Activated CD4-positive, alpha-beta T cell treated with anti-CD3 and anti-CD28 coated beads, Interleukin-2, amount 50 U/mL, for 24 hours (primary cell): ENCODE measurements around the gene CSK.
"Not testable (repeated sequence)": the region's sequence is repeated elsewhere in the genome, so short reads cannot be mapped to it uniquely, and the experiment has no call there.

Experiments used
- DNase-seq, 2 donors: peaks; one replicate each; pipeline ENCODE4 v3.0.0-alpha.2; 2020; ENCODE audit warnings: low read depth in 1 of 2, low spot score in 1 of 2

The CSK gene

DNA sequence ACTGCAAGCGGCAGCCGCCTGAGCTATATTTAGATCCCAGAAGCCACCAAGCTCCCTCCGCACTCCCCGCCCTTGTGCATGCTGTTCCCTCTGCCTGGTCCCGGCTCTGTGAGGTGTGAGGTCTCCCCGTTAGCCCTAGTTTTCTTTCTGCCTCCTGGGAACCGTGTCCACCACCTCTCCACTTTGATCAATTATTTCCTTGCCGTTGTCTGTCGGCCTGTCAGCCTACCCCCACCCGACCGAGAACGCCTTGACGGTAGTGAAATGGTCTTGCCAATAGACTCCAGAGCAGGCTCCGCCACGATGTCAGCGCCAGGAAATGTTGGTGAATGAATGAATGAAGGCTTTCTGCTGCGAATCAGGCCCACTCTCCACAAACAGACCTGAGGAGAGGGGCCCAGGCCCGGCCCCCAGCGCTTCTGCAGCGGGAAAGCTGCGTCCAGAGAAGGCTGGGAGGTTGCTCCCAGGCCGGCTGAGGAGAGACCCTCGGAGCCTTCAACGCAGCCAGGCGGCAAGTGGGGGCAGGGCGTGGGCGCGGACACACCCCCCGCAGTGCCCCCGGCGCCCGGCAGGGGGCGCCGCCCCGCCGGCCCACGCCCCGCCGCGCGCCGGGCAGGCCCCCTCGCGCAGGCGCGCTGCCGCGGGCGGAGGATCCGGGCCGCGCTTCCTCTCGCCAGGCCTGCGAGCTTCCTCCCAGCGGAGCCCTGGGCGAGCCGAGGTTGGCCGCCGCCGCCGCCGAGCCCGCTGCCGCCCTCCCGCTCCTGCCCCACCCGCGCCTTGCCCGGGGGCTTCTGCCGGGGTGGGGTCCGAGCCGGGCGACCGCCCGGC, at the start of gene CSK:
TSS of gene CSK (plus strand) at position 650 of the 828 bp plus-strand sequence. CDS start 16,218 bp downstream, outside the sequence.
- DNase-seq, result no peak

DNA sequence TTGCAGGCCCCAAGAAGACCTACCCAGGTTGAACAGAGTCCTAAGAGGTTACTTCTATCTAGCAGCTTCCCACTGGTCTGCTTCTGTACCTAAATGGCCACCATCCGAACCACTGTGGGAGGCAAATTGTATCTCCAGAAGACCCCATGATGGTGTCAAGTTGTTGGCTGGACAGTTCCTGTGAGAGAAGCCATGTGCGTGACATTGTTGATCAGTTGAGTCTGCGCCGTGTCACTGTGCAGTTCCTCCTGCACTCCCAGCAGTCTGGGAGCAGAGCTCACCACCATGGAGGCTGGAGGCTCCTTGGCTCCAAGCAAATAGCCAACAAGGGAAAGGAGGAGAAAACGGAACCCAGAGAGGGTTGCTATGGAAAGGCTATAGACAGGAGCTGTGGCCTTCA, 49.0 kb upstream of the CSK start:
- DNase-seq, result no peak

DNA sequence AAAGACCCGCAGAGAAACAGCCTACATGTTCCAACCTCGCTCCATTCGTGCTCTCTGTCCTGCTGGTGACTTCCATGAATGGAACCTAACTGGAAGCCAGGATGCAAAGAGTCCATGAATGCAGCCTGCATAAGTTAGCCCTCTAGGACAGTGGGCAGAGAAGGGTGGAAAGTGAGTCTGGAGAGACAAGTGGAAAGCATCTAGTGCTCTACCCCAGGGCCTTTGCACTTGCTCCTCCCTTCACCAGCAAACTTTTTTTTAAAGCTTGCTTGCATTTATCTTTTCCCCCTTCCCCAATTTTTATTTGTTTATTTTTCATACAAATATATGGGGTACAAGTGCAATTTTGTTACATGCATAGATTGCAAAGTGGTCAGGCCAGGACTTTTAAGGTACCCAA, 48.6 kb upstream of the CSK start:
- no peak for DNase-seq

GRCh38 chr15:74735305-74735704, 46.6 kb upstream of the CSK start:
- no peak for DNase-seq

DNA sequence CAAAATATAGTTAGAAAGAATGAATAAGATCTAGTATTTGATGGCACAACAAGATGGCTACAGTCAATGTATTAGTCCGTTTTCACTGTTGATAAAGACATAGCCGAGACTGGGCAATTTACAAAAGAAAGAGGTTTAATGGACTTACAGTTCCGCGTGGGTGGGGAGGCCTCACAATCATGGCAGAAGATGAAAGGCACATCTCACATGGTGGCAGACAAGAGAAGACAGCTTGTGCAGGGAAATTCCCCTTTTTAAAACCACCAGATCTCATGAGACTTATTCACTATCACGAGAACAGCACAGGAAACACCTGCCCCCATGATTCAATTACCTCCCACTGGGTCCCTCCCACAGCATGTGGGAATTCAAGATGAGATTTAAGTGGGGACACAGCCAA, 43.6 kb upstream of the CSK start:
- DNase-seq, result not testable (repeated sequence)

DNA sequence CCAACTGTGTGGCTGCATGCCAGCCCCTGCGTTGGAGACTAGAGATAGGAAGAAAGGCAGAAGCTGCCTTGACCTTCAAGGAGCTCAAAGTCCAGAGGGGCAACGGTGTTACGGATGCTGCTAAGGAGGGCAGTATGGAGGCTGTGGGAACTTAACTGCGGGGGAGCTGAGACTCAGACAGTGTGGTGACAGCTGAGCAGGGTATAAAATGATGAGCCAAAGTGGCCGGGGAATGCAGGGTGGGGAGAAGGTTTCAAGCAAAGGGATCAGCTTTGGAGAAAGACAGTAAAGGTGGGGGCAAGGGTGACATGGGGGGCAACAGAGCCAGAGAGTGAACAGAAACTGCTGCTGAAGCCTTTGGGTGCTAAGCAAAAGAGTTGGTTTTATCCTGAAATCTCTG, 39.5 kb upstream of the CSK start:
- DNase-seq, result no peak

DNA sequence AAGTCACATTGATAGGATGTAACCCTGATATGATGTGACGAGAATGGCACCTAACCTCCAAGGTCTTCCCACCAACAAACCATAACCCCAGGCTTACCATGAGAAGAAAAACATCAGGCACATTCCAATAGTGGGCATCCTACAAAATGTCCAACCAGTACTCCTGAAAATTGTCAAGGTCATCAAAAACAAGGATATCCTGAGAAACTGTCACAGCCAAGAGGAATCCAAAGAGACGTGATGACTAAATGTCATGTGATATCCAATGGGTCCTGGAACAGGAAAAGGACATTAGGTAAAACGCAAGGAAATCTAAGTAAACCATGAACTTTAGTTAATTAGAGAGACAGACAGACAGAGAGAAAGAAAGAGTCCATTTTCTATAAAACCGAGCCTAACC, 35.5 kb upstream of the CSK start:
- DNase-seq, result no peak

GRCh38 chr15:74748322-74748946, 33.4 kb upstream of the CSK start, which contains the start of gene CYP1A2:
TSS of gene CYP1A2 (plus strand) at chr15:74748845. CDS start at chr15:74749739, 894 bp downstream.
- DNase-seq, result no peak

- DNase-seq, result no peak
Observed at GRCh38 chr15:74749832-74750231, 32.0 kb upstream of the CSK start.

DNA sequence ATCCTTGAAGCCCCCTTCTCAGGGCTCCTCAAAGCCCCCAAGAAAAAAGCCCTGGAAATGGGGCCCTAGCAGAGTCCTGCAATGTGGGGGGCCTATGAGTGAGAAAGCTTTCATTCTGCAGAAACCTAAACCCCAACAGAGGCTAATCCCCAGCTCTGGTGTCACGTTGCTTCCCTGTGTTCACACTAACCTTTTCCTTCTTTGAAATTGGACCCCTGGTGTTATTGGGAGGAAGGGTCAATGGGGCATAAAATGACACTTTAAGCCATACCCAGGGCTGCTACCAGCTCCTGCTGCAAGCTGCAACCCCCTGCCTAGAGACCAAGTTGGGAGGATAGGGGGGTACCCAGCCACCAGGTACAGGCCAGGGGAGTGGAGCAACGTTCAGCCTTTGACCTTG, 31.1 kb upstream of the CSK start:
- no peak for DNase-seq

GRCh38 chr15:74752011-74752410, 29.9 kb upstream of the CSK start:
- no peak for DNase-seq

- no peak for DNase-seq
Observed at GRCh38 chr15:74752531-74752930, 29.3 kb upstream of the CSK start.

GRCh38 chr15:74754593-74755215, 27.2 kb upstream of the CSK start:
- no peak for DNase-seq

- no peak for DNase-seq
Observed at GRCh38 chr15:74758736-74759135, 23.1 kb upstream of the CSK start.

- DNase-seq, result no peak
Observed at GRCh38 chr15:74762791-74763150, 19.1 kb upstream of the CSK start.

- no peak for DNase-seq
Observed at GRCh38 chr15:74763416-74763815, 18.5 kb upstream of the CSK start.

DNA sequence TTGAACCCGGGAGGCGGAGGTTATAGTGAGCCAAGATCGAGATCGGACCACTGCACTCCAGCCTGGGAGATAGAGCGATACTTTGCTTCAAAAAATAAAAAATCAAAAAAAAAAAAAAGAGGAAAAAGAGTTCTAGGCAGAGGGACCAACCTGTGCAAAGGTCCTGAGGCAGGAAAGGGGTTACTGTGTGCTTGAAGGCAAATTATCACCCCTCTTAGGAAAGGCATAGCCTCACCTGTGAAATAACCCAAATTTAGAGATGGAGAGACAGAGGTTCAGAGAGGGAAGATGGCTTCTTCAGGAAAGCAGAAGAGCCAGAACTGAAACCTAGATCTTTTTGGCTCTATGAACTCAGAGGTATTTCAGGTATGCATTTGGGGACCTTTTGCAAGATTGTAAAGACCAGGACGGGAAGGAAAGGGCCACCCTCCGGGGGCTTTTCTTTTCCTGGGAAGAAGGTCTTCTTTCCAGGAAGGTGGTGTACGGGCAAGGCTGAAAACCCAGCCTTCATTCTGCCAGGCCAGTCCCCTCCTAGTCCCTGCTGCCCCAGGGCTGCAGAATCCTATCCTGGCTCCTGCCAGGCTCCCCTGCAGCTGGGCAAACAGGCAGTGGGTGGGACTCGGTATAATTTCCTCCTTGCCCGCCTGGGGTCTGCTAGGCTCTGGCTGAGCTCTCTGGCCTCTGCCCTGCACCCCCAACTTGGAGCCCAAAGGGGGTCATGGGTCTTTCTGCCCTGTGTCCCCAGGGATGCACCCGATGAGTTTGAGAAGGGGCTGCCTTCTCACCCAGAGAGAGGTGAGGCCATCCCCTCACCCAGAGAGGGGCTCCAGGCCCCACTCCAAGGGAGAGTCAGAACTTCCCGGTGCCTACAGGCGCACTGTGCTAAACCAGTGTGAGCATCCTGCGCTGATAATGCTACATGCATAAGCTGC, 14.4 kb upstream of the CSK start:
- DNase-seq, result no peak

GRCh38 chr15:74768099-74768770, 13.6 kb upstream of the CSK start:
- DNase-seq, result no peak

GRCh38 chr15:74768771-74769342, 13.0 kb upstream of the CSK start:
- no peak for DNase-seq

GRCh38 chr15:74769463-74770025, 12.3 kb upstream of the CSK start:
- DNase-seq, result no peak
